HG02943 (cell line): ENCODE results near the gene ELOVL6.
A peak's percentile ranks its signal among the peaks of the same experiment; 100 is the strongest.

Experiments
- ATAC-seq: cut with Tn5 transposase; IDR thresholded peaks from one replicate; pipeline ENCODE4 v1.9.1; 2021; ENCODE audit warnings: mild to moderate bottlenecking, low read depth, moderate library complexity; ENCODE audit not compliant: unreplicated experiment

The ELOVL6 gene

DNA sequence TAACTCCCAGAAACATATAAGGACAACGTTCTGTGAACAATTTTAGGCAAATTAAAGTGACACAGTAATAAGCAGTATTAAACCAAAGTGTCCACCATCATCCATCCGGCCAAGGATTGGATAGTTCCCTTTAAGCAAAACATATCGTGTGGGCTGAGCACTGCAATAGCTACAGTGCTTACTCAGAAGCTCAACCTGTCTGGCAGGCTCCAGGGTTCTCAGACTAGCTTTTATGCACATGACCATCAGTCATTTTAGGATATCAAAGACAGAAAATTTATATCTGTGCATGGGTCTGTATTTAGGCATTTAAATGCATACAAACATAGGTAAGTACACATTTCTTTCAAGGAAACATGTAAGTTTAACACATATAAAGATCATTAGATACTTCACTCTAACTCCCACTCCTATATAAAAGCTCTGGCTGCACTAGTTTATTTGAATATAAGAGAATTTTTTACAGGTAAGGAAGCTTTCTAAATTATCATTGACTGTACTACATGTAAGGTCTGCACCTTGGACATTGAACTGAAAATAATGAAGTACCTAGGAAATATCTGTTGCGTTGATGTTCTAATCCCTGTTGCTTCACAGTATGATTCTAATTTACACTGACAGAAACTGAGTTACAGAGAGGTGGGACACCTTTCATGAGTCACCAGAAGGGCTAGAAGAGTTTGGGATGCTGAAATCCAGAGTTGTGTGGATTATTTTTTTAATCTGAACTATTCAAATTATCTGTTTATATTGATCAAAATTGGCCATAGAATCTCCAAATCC lies 67.6 kb downstream of the ELOVL6 start:
- no peak for ATAC-seq

DNA sequence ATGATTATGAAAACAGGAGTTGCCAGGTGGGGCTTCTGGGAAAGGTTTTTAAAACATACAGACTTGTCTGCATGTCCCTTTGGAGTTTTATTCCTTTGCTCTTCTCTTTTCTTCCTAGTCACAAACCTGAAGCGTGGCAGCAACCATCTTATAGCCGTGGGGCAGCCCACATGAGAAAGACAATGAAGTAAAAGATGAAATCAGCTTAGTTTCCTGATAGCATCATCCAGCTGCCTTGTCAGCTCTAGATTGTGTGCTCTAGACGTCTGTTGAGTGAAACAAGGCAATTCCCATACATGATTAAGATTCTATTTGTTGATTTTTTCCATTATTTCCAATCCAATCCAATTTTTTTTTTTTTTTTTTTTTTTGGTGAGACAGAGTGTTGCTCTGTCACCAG lies 68.9 kb downstream of the ELOVL6 start:
- ATAC-seq = no peak

DNA sequence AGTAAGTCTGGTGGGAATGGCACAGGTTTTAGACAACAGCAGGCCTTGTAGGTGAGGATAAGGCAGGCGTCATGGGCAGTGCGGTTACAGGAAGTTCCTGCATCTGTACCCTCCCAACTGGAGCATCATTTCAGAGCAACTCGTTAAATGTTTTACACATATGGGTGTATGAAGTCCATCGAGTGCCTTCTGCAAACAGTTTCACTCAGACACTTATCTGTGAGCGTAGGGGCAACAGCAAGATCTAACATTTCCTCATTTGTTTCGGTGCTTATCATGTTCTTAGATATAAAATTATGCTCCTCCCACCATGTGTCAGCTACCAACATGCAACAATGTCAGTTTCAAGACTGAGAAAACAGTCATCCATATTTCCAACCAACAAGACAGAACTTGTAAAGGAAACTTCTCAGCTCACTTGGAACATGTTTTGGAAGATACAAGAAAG lies 69.9 kb downstream of the ELOVL6 start:
- no peak for ATAC-seq

DNA sequence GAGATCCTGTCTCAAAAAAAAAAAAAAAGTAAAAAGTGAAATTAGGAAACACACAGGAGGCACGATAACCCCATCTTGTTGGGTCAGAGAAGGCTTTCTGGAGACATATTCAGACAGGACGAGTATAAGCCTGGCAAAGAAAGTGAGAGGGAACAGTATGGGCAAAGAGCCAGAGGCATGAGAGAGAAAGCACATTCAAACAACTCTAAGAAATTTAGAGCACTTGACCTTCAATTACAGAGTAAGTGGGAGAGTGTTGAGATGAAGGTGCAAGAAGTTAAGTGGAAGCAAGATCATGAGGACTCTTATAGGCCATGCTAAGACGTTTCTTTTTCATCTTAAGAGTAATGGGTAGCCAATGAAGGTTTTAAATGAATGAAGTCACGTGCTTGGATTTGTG lies 70.4 kb downstream of the ELOVL6 start:
- no peak for ATAC-seq

DNA sequence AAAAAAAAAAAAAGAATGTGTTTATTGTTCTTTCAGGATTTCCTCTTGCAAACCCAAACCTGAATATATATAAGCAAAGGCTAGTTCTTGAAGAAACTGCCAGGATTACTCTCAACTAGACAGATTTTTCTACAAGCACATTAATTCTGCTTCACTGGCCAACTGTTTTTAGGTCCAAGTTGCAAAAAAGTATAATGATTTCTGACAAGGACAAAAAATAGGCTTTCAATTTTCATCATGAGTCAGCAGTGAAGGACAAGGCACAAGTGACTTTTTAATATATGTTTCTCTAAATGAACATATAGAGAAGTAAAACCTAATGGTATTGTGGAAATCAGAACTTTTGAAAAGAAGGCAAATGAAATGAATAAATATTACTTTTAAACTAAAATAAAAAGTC lies 73.7 kb downstream of the ELOVL6 start:
- ATAC-seq = no peak

DNA sequence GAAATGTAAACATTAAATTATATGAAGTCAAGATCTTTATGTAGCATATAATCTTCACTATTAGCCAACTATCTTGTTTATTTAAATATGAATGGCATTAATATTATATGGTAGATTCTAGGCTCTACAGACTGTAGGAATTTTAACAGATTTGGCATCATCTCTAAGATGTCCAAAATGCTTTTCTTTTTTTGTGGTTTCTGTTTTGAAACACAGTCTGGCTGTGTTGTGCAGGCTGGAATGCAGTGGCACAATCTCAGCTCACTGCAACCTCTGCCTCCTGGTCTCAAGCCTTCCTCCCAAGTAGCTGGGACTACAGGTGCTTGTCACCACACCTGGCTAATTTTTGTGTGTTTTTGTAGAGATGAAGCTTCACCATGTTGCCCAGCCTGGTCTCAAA lies 76.2 kb downstream of the ELOVL6 start:
- no peak for ATAC-seq

DNA sequence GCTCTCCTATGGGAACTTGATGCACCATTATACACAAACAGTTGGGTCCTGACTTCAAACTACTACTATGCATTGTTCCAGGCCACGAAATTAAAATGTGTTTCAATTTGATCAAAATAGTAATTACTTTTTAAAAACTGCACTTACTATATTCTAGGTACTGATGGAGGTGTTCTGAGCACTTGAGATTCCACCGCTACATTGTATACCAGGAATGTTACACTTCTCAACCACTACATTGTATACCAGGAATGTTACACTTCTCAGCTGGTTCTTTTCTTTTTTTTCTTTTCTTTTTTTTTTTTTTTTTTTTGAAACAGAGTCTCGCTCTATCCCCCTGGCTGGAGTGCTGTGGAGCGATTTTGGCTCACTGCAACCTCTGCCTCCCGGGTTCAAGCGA lies 77.9 kb downstream of the ELOVL6 start:
- no peak for ATAC-seq

DNA sequence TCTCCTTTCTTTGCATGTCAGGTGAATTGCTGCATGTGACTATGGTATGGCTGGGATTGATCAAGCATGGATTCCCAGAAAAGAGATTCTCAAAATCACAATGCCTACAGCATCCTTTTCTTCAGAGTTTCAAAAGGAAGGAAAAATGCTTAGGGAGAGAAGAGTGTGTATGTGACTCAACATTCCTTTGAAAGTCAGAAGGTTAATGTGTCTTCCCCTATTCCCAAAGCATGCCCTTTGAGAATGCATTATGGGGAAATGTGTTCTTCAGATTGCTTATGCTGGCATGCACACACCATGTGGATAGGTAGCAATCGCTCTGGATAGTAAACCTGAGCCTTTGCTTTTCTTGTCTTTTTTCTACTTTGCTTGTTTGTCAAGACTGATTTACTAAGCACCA lies 78.5 kb downstream of the ELOVL6 start:
- ATAC-seq = no peak

DNA sequence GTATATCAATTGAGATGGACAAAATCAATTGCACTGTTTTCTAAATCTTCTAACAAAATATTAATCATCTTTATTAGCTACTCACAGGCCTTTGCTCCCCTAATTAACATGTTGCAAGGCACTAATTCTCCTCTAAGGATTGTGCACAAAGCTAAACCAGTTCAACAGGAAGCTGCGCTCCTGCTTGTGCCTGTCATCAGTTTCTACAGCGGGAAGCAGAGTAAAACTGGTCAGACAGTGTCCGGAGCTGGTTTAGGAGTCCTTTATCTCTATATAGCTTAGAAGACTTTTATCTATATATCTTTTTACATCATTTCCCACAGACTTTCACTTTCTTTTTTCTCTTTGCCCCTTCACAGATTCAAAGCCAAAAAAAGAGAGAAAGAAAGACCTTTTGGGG lies 79.1 kb downstream of the ELOVL6 start:
- no peak for ATAC-seq

DNA sequence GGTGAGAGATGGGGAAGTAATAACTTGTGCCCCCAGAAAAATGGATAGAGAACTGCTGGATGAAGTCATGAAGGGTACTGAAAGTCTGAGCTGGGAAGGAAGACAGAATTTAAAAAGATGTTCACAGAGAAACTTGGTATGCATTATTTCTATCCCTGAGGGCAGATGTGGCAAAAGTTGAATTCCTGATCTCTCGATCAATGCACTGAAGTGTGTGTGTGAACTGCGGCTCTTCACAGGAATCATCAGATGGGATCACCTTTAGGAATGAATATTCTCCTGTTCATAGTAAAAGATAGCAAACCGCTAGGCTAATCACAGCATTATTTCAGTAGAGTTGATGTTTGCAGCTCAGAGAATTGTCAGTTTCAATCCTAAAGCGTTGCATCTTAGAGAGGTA lies 86.4 kb downstream of the ELOVL6 start:
- ATAC-seq = no peak

DNA sequence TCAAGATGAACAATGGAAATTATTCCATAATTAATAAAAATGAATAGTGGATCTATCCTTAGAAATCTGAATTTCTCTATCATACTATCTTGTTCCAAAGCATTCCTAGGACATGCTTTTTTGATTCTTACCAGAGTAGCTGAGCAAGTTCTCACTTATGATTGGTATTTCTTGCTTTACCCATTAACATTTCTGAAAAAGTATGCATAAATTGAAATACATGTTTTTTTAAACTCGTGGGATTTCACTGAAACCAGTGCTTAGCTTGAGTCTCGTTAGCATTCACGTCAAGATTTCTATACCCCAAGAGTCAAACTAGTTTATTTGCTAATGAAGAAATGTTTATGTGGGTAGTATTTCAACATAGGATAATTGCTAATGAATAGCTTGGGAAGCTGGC lies 89.0 kb downstream of the ELOVL6 start:
- ATAC-seq = no peak

DNA sequence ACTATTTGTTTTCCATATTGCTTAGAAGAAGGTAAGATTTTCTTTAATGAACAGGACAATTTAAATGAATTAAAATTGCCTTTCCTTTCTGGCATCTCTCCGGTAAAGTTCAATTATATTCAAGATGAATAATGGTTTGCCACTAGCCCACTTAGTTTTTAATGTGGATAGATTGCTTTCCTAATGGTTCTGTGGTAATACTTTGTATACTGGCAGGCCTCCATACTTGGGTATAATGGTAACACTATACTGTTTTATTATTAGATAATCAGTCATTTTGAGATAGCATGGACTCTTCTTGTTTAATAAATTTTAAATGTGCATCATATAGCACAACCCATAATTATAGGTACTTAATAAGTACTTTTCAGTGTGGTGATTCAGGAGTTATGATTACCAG lies 89.5 kb downstream of the ELOVL6 start:
- no peak for ATAC-seq

DNA sequence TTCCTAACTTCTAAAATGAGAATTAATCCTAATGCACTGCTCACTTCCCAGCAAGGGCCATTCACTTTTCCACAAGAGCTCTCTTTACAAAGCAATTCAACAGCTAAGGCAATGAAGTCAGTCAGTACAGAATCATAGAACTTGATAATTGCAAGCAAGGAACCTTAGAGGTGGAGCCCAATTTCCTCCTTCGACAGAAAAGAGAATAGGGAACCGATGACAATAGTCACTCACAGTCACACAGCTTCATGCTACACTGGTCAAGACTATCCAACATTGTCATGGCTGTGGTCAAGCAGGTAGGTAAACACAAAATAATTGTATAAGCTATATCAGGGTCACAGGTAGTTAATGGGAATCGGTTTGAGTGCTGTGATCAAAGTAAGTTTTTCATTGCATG lies 90.0 kb downstream of the ELOVL6 start:
- ATAC-seq = peak; percentile 74

DNA sequence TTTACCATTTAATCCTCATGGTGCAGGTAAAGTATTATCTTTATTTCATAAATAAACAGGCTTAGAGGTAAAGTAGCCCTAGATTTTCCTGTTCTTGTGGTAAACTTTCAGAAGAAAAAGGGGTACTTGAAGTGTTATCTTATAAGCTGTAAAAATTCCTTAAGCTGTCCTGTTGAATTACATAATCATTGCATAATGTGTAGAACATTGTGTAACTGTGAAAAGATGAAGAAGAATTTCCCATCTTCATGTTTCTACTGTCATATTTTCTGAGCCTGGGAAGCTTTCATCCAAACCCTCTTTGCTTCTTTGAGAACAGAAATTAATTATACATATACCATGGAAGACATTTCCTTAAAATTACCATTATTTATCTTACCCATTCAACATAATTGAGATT lies 90.5 kb downstream of the ELOVL6 start:
- no peak for ATAC-seq

DNA sequence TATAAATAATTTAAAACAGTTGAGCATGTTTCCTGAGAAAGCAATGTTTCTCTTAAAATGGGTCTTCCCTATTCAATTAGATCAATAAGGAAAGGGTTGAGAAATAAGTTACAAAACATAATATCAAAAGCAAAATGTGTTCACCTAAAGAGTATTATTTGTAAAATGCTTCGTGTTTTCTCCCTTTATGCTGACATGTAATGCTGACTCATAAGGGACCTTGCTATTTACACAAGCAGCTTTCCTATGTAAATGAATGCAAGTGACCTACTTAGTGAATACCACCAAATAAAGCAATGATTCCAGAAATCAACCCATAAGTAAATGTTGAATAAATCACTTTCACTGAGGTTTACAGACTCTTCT lies 91.5 kb downstream of the ELOVL6 start:
- ATAC-seq = no peak

DNA sequence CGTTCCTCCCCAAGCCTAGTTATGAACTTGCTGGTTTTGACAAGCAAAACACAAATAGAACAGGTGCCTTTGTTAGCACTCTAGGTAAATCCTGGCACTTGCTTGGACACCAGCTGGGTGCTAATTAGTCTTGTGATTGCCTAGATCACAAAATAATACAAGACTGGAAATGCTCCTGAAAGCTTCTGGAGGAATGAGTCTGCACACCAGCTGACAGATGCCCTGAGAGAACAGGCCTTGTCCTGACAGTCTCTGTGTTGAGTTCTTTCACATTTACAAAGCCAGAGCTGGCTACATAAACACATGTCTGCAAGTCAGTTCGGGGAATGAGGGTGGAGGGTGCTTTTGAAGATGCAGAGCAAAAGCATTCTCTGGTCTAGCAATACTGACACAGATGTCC lies 93.8 kb downstream of the ELOVL6 start:
- no peak for ATAC-seq

DNA sequence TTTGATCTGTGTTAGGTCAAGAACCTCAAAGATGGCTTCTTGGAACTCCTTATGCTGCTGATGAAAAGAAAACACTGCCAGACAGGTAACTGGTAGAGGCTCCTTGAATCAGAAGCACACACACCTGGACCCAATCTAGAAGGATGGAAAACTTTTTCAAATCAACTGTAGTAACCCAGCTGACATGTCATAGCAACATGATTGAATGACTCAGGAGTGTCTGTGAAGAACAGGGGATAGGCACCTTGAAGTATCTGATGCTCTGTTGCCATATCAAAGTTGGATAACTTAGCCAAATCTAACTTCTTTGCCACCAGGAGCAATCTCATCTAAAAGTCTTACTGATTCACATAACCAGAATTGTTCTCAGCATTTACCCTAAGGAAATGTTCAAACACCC lies 98.8 kb downstream of the ELOVL6 start:
- no peak for ATAC-seq

DNA sequence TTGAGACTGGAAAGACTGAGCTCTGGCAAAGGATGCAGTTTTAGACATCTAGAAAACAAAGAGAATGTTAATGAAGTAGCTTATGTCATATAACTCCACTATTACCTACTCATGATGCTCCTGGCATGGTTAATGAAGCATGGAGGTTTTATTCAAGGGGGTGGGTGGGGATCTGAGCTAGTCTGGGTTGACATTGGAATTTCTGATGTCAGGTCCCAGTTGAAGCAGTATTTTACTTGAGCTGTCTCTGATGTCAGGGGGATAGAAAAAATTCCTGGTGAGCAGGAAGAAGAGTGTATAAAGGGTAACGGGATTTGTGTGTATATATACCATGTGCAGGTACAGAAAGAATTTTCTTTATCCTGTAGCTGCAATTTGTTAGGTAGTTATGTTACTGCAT lies 102.0 kb downstream of the ELOVL6 start:
- ATAC-seq = no peak

DNA sequence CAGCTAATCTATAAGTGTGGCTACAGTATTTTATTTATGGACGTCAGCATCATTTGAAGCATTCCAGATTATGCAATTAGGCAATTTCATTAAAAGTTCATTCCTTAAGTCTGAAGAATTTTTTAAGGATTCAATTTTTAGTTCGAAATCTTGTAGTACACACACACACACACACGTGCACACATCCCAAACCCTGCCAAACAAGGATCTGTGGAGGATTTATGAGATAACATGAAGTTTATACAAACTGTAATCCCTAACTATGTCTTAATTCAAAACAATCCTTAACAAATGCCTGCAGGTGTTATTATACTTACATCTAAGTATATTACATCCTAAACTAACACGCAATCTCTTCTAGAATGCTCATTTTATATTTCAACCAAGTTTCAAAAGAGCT lies 105.8 kb downstream of the ELOVL6 start:
- no peak for ATAC-seq

DNA sequence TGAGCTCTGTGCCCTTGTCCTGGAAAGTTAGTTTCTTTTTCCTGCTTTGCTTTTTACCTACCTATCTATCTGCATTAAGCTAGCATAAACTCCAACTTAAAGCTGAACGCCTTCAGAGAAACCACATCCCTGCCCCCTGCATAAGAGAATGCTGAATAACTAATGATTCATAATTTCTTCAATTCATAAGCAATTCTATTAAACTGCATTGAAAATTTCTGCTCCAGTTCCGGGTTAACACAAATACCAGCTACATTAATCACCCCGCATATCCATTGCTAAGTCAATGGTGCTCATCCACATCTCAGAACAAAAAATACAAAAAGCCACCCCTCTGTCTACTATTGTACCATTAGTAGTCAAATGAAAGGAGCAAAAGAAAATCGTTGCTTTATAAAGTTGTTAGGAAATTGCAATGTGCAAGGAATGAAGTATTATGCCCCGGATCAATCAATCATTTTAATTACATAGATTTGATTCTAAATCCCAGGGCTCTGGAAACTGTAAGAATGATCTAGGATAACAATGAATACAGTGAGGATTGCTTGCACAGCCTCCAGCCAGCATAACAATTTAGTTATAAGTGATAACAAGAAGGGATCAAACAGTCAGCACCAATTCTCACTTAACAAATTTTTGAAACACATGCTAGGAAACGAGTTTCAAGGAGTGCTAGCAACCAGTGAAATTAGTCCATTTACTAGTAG lies 106.8 kb downstream of the ELOVL6 start:
- ATAC-seq = no peak

DNA sequence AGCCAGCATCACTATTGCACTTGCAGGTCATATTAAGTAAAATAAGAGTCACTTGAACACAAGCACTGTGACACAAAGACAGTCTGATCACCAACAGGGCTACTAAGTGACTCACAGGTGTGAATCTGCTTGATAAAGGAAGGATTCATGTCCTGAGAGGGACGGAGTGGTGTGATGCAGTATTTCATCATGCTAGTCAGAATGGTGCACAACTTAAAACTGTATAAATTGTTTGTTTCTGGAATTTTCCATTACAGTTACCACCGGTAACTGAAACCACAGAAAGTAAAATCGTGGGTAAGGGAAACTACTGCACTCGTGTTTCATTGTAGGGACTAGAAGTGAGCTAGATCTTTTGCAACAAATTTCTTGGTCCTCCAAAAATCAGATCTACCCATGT lies 109.7 kb downstream of the ELOVL6 start:
- ATAC-seq = no peak

DNA sequence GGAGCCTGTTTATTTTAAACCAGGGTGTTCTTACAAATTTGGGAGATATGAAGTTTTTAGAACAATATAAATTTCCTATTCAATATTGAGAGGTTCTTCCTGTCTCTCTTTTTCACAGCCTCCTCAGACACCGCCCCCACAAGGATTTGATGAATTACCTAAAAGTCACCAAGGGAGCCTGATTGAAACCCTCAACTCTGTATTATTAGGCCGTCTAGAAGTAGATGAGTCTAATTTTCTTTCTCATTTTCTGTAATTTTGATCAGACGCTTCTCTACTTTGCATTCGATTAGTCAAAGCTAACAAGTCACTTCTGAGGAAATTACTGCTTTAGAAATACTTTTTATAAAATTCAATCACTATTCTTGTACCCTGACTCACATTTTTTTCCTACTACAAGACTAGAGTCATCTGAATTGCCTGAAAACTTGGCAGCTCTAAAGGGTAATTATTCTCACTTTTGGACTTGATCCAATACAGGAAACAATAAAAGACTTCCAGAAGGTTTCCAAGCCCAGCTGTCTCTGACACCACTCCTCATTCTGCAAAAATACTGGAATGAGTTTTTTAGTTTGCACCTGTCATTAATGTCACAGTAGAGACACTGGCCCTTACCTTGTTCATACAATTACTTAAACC lies 111.2 kb downstream of the ELOVL6 start:
- no peak for ATAC-seq
